Measurements from ENCODE around the gene CSF1. TPM values are rescaled to one million over a fixed set of nuclear protein-coding genes. Genes with fewer than 3 reads are reported as not detected.

CSF1 gene
- total and polyA plus RNA-seq, 2 of the 13 experiments (the other 11 are each of a cell fraction or from before 2014, with no cell fraction given): 4.6 to 13.3 TPM

DNA sequence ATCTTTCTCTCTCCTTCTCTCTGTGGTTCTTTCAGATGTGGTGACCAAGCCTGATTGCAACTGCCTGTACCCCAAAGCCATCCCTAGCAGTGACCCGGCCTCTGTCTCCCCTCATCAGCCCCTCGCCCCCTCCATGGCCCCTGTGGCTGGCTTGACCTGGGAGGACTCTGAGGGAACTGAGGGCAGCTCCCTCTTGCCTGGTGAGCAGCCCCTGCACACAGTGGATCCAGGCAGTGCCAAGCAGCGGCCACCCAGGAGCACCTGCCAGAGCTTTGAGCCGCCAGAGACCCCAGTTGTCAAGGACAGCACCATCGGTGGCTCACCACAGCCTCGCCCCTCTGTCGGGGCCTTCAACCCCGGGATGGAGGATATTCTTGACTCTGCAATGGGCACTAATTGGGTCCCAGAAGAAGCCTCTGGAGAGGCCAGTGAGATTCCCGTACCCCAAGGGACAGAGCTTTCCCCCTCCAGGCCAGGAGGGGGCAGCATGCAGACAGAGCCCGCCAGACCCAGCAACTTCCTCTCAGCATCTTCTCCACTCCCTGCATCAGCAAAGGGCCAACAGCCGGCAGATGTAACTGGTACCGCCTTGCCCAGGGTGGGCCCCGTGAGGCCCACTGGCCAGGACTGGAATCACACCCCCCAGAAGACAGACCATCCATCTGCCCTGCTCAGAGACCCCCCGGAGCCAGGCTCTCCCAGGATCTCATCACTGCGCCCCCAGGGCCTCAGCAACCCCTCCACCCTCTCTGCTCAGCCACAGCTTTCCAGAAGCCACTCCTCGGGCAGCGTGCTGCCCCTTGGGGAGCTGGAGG, 12.7 kb downstream of the CSF1 start (continued):
- TF ChIP-seq CBFB (CRISPR knock-in tag; IDR thresholded peaks at IDR 0.05) (no peak), ZNF451 (CRISPR knock-in tag; IDR thresholded peaks at IDR 0.05) (no peak), STAG1 (CRISPR knock-in tag; IDR thresholded peaks at IDR 0.05) (peak; percentile 89), SMC3 (IDR thresholded peaks at IDR 0.05; ENCODE audit: low read length) (peak; percentile 84), HBP1 (CRISPR knock-in tag; IDR thresholded peaks at IDR 0.05; ENCODE audit: low read depth) (0 out of 2 replicates have a peak, but pooled peaks have one; percentile 46), TOPORS (CRISPR knock-in tag; IDR thresholded peaks at IDR 0.05) (no peak), RAD21 (CRISPR knock-in tag; IDR thresholded peaks at IDR 0.05) (peak; percentile 85), ZNF577 (CRISPR knock-in tag; IDR thresholded peaks at IDR 0.05; ENCODE audit: borderline replicate concordance, low read depth) (no peak), ZNF574 (CRISPR knock-in tag; IDR thresholded peaks at IDR 0.05) (peak; percentile 94), SALL1 (CRISPR knock-in tag; IDR thresholded peaks at IDR 0.05) (peak; percentile 30; the same call in 1 of the 2 replicates), ZNF792 (CRISPR knock-in tag; IDR thresholded peaks at IDR 0.05) (no peak), EZH2 (conservative IDR thresholded peaks at IDR 0.05; ENCODE audit: low read depth, low read length) (no peak), ZNF296 (CRISPR knock-in tag; conservative IDR thresholded peaks at IDR 0.05) (no peak), ZNF674 (CRISPR knock-in tag; IDR thresholded peaks at IDR 0.05; ENCODE audit: low read depth) (no peak)
- TF ChIP-seq, protein P1, sequence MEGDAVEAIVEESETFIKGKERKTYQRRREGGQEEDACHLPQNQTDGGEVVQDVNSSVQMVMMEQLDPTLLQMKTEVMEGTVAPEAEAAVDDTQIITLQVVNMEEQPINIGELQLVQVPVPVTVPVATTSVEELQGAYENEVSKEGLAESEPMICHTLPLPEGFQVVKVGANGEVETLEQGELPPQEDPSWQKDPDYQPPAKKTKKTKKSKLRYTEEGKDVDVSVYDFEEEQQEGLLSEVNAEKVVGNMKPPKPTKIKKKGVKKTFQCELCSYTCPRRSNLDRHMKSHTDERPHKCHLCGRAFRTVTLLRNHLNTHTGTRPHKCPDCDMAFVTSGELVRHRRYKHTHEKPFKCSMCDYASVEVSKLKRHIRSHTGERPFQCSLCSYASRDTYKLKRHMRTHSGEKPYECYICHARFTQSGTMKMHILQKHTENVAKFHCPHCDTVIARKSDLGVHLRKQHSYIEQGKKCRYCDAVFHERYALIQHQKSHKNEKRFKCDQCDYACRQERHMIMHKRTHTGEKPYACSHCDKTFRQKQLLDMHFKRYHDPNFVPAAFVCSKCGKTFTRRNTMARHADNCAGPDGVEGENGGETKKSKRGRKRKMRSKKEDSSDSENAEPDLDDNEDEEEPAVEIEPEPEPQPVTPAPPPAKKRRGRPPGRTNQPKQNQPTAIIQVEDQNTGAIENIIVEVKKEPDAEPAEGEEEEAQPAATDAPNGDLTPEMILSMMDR (CRISPR knock-in tag; IDR thresholded peaks at IDR 0.05): peak; percentile 80
- TF ChIP-seq, protein P2, sequence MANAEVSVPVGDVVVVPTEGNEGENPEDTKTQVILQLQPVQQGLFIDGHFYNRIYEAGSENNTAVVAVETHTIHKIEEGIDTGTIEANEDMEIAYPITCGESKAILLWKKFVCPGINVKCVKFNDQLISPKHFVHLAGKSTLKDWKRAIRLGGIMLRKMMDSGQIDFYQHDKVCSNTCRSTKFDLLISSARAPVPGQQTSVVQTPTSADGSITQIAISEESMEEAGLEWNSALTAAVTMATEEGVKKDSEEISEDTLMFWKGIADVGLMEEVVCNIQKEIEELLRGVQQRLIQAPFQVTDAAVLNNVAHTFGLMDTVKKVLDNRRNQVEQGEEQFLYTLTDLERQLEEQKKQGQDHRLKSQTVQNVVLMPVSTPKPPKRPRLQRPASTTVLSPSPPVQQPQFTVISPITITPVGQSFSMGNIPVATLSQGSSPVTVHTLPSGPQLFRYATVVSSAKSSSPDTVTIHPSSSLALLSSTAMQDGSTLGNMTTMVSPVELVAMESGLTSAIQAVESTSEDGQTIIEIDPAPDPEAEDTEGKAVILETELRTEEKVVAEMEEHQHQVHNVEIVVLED (CRISPR knock-in tag; IDR thresholded peaks at IDR 0.05; ENCODE audit: borderline replicate concordance): peak; percentile 39; the same call in 1 of the 2 replicates

All from HepG2 (cell line).